Ishikawa (cell line): ENCODE data around the gene CD34.

Source experiments
- EGR1 ChIP-seq: IDR thresholded peaks from 2 replicates; pipeline ENCODE4 v1.6.1; 2012
- EP300 ChIP-seq: IDR thresholded peaks from 2 replicates; pipeline ENCODE4 v1.6.1; 2012; ENCODE audit warnings: borderline replicate concordance
- MAX ChIP-seq: IDR thresholded peaks from 2 replicates; pipeline ENCODE4 v1.6.1; 2012
- TCF12 ChIP-seq: IDR thresholded peaks from 2 replicates; pipeline ENCODE4 v1.6.1; 2012; ENCODE audit warnings: low read depth
- YY1 ChIP-seq: IDR thresholded peaks from 2 replicates; pipeline ENCODE4 v1.6.1; 2012; ENCODE audit warnings: low read depth

DNA sequence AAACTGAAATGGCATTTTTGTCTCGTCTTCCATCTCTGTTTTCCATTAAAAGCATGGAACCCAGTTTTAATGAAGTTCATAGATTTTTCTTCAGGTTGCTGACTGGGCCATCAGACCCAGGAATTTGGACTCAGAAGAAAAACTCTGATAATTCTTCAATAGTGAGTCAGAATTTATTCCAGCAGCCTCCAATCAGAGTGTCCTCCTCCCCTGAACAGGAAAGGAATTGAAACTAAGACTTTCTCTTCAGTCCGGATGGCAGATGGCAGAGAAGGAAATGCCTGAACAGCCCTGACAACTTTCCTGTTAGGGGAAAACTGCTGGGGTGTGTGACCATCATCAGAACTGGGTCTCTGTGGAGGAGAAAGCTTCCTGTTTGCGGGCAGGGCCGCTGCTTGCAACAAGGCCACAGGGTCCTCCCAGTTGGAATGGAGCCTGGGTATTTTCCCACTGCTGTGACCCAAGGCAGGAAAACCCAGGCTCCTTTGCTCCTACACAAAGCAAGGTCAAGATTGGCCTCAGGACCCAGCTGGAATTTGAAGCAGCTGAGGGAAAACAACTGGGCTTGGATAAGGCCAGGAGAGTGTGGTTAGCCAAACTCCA lies 20.7 kb downstream of the CD34 start:
- TF ChIP-seq EGR1 (no peak), MAX (no peak), EP300 (no peak), YY1 (no peak), TCF12 (no peak)
